SK-N-SH (cell line): ENCODE measurements around the gene EYA2. TPM values are rescaled to one million over a fixed set of nuclear protein-coding genes. Genes with fewer than 3 reads are reported as not detected.

Source experiments
- CTCF ChIA-PET: fragments of 300-600, 350-600 bp; formaldehyde crosslinking; extraction: SDS; loops from one replicate; lab custom pipeline; 2021; lab: Yijun Ruan, JAX
- POLR2A ChIA-PET: fragments of 350-600 bp; sonication (Branson Sonifier 250); formaldehyde crosslinking; extraction: SDS; loops from one replicate; lab custom pipeline; 2020; ENCODE audit warnings: antibody characterized with exemption, inconsistent platforms; lab: Yijun Ruan, JAX
- DNase-seq: peaks from one replicate; pipeline ENCODE4 v3.0.0; 2012
- H2AFZ ChIP-seq: fragments of 200-600 bp; sonication (generic); 2 replicates; pipeline ENCODE4 v1.8.1; 2016; ENCODE audit warnings: antibody characterized with exemption, mild to moderate bottlenecking, low read depth
- H3F3A ChIP-seq: fragments of 200-600 bp; sonication (generic); replicated peaks from 2 replicates; pipeline ENCODE3; 2016; ENCODE audit warnings: antibody characterized with exemption, mild to moderate bottlenecking; ENCODE audit not compliant: insufficient read depth
- H3K27ac ChIP-seq, 2 experiments: fragments of 200-500 bp in 1 of 2; fragments of 200-600 bp in 1 of 2; sonication (Bioruptor generic) in 1 of 2; sonication (generic), shearing (Covaris generic) in 1 of 2; 2 replicates each; pipeline versions ENCODE4 v1.5.1 to v1.6.1; 2014 to 2016; ENCODE audit warnings: low read depth in 2 of 2, inconsistent platforms in 1 of 2, low read length in 1 of 2, mild to moderate bottlenecking in 1 of 2, mixed read lengths in 1 of 2
- H3K27me3 ChIP-seq: fragments of 200-600 bp; sonication (generic), shearing (Covaris generic); 2 replicates; pipeline ENCODE4 v1.6.1; 2016; ENCODE audit warnings: mixed run types; ENCODE audit not compliant: insufficient read depth
- H3K36me3 ChIP-seq, 2 experiments: fragments of 200-500 bp in 1 of 2; fragments of 200-600 bp in 1 of 2; sonication (Bioruptor generic) in 1 of 2; sonication (generic) in 1 of 2; replicated peaks in 1 of 2; 2 replicates each; pipeline versions ENCODE3 to v1.5.1; 2014 to 2016; ENCODE audit warnings: low read length in 1 of 2, mild to moderate bottlenecking in 1 of 2; ENCODE audit not compliant: insufficient read depth in 2 of 2, control insufficient read depth in 1 of 2
- H3K4me1 ChIP-seq, 2 experiments: fragments of 200-500 bp in 1 of 2; fragments of 200-600 bp in 1 of 2; sonication (Bioruptor generic) in 1 of 2; sonication (generic), shearing (Covaris generic) in 1 of 2; 2 replicates each; pipeline versions ENCODE4 v1.5.1 to v1.6.1; 2014 to 2016; ENCODE audit warnings: low read depth in 1 of 2, low read length in 1 of 2, mixed run types in 1 of 2; ENCODE audit not compliant: insufficient read depth in 2 of 2, control insufficient read depth in 1 of 2
- H3K4me2 ChIP-seq: fragments of 200-600 bp; sonication (generic), shearing (Covaris generic); 2 replicates; pipeline ENCODE4 v1.6.1; 2017; ENCODE audit warnings: mixed run types
- H3K4me3 ChIP-seq, 2 experiments: fragments of 200-500 bp in 1 of 2; fragments of 200-600 bp in 1 of 2; sonication (Bioruptor generic) in 1 of 2; sonication (generic), shearing (Covaris generic) in 1 of 2; 2 replicates each; pipeline versions ENCODE4 v1.5.1 to v1.8.1; 2014 to 2016; ENCODE audit warnings: low read depth in 2 of 2, inconsistent platforms in 1 of 2, low read length in 1 of 2, mild to moderate bottlenecking in 1 of 2, mixed read lengths in 1 of 2, moderate library complexity in 1 of 2
- H3K79me2 ChIP-seq: fragments of 200-600 bp; sonication (generic); 2 replicates; pipeline ENCODE4 v1.8.1; 2017; ENCODE audit warnings: mild to moderate bottlenecking; ENCODE audit not compliant: insufficient read depth
- H3K9ac ChIP-seq: fragments of 200-600 bp; sonication (generic); 2 replicates; pipeline ENCODE4 v1.6.1; 2017; ENCODE audit warnings: mixed run types
- H3K9me2 ChIP-seq: fragments of 200-600 bp; sonication (generic); 2 replicates; pipeline ENCODE4 v1.6.1; 2017; ENCODE audit warnings: mixed run types
- H3K9me3 ChIP-seq: fragments of 200-600 bp; sonication (generic); 2 replicates; pipeline ENCODE4 v1.6.1; 2017; ENCODE audit warnings: mixed run types, mild to moderate bottlenecking, moderate library complexity
- H4K20me1 ChIP-seq: fragments of 200-600 bp; sonication (generic); 2 replicates; pipeline ENCODE4 v1.6.1; 2017; ENCODE audit warnings: mild to moderate bottlenecking, mixed run types; ENCODE audit not compliant: insufficient read depth
- CTCF ChIP-seq: fragments of 200-600 bp; sonication (generic); IDR thresholded peaks from 2 replicates; pipeline ENCODE4 v1.6.1; 2017; ENCODE audit warnings: antibody characterized with exemption, mild to moderate bottlenecking, moderate library complexity
- ELF1 ChIP-seq: IDR thresholded peaks from 2 replicates; pipeline ENCODE4 v1.4.0; 2012
- EP300 ChIP-seq, 2 experiments: IDR thresholded peaks; 2 replicates each; pipeline versions ENCODE4 v1.4.0 to v1.6.1; 2012; ENCODE audit warnings: borderline replicate concordance in 1 of 2, low read depth in 1 of 2, low read length in 1 of 2
- FOXJ3 ChIP-seq: sonication (generic); formaldehyde crosslinking; IDR thresholded peaks from 2 replicates; pipeline ENCODE4 v1.5.1; 2020; ENCODE audit warnings: mild to moderate bottlenecking, missing genetic modification reagents
- FOXM1 ChIP-seq: IDR thresholded peaks from 2 replicates; pipeline ENCODE4 v1.4.0; 2012; ENCODE audit warnings: low read depth, mild to moderate bottlenecking
- GABPA ChIP-seq: IDR thresholded peaks from 2 replicates; pipeline ENCODE4 v1.4.0; 2012; ENCODE audit warnings: low read depth, mild to moderate bottlenecking
- GATA2 ChIP-seq: sonication (generic); formaldehyde crosslinking; IDR thresholded peaks from 2 replicates; pipeline ENCODE4 v1.5.0; 2020; ENCODE audit warnings: mild to moderate bottlenecking, missing genetic modification reagents
- IRF3 ChIP-seq: fragments of 150-350 bp; IDR thresholded peaks from 2 replicates; pipeline ENCODE4 v1.6.1; 2016; ENCODE audit warnings: mild to moderate bottlenecking, low read depth, low read length
- JUND ChIP-seq: IDR thresholded peaks from 2 replicates; pipeline ENCODE4 v1.4.0; 2012
- NFIC ChIP-seq: IDR thresholded peaks from 2 replicates; pipeline ENCODE4 v1.4.0; 2012; ENCODE audit warnings: borderline replicate concordance
- NRF1 ChIP-seq: IDR thresholded peaks from 2 replicates; pipeline ENCODE4 v1.6.1; 2012; ENCODE audit warnings: low read depth, mild to moderate bottlenecking, low read length
- PBX3 ChIP-seq: IDR thresholded peaks from 2 replicates; pipeline ENCODE4; 2012
- POLR2AphosphoS5 ChIP-seq: IDR thresholded peaks from 2 replicates; pipeline ENCODE4 v1.6.1; 2012; ENCODE audit warnings: low read depth, low read length
- RFX5 ChIP-seq: IDR thresholded peaks from 2 replicates; pipeline ENCODE4 v1.6.1; 2012; ENCODE audit warnings: mild to moderate bottlenecking, improper control_type of control experiment, low read length
- RXRA ChIP-seq: IDR thresholded peaks from 2 replicates; pipeline ENCODE4 v1.4.0; 2012; ENCODE audit warnings: low read depth, mild to moderate bottlenecking, borderline replicate concordance
- SIN3A ChIP-seq: IDR thresholded peaks from 2 replicates; pipeline ENCODE4 v1.6.1; 2012; ENCODE audit warnings: low read depth, mild to moderate bottlenecking, low read length, moderate library complexity, borderline replicate concordance
- TAF1 ChIP-seq: IDR thresholded peaks from 2 replicates; pipeline ENCODE4 v1.6.1; 2012; ENCODE audit warnings: low read depth, mild to moderate bottlenecking, low read length, moderate library complexity, borderline replicate concordance
- TCF12 ChIP-seq: IDR thresholded peaks from 2 replicates; pipeline ENCODE4 v1.4.0; 2012
- WGBS: methylation state at CpG from one replicate; pipeline ENCODE4 v1.1.6; 2017; ENCODE audit warnings: low lambda C conversion rate; 5-methylcytosine and 5-hydroxymethylcytosine counted together
- polyA plus RNA-seq, 3 experiments: library from polyadenylated mRNA; depleted of rRNA; stranded (reverse); fragments of >200 nt; gene quantifications; 2 replicates each; pipeline ENCODE4 v1.2.3, GENCODE V29; 2012
- TF ChIP-seq, protein P1 (sequence below): IDR thresholded peaks from 2 replicates; pipeline ENCODE4 v1.6.1; 2012; ENCODE audit warnings: mild to moderate bottlenecking, low read depth, low read length, moderate library complexity
- TF ChIP-seq, protein P2 (sequence below): IDR thresholded peaks from 2 replicates; pipeline ENCODE4 v1.4.0; 2012; ENCODE audit warnings: low read depth, borderline replicate concordance

Gene EYA2
- polyA plus RNA-seq, 1 of the 3 experiments (the other 2 are of a cell fraction) = 0.05 TPM

- Histone ChIP-seq H2AFZ (no peak overlapping the region), H3K36me3 (no peaks in the 10 kb centered on the region), H3K9me3 (no peaks in the 10 kb centered on the region), H3K4me3 (no peak overlapping the region), H3K4me2 (no peak overlapping the region), H3F3A (no peaks in the 10 kb centered on the region), H3K27ac (no peak overlapping the region), H4K20me1 (no peaks in the 10 kb centered on the region), H3K9ac (no peak overlapping the region), H3K4me1 (peaks cover 0 to 15% of the 10 kb centered on the region in 2 experiments; a peak in 2 of 4 replicates), H3K79me2 (no peaks in the 10 kb centered on the region), H3K27me3 (no peaks in the 10 kb centered on the region; the same call in 1 of the 2 replicates), H3K9me2 (no peaks in the 10 kb centered on the region)
- DNase-seq = no peak
- ChIA-PET CTCF (no interaction called here), POLR2A (no interaction called here)
- TF ChIP-seq JUND (no peak), POLR2AphosphoS5 (no peak), GABPA (no peak), NFIC (no peak), ELF1 (no peak), FOXJ3 (CRISPR knock-in tag) (no peak), PBX3 (no peak), FOXM1 (no peak), TCF12 (no peak)
- TF ChIP-seq, protein P1, sequence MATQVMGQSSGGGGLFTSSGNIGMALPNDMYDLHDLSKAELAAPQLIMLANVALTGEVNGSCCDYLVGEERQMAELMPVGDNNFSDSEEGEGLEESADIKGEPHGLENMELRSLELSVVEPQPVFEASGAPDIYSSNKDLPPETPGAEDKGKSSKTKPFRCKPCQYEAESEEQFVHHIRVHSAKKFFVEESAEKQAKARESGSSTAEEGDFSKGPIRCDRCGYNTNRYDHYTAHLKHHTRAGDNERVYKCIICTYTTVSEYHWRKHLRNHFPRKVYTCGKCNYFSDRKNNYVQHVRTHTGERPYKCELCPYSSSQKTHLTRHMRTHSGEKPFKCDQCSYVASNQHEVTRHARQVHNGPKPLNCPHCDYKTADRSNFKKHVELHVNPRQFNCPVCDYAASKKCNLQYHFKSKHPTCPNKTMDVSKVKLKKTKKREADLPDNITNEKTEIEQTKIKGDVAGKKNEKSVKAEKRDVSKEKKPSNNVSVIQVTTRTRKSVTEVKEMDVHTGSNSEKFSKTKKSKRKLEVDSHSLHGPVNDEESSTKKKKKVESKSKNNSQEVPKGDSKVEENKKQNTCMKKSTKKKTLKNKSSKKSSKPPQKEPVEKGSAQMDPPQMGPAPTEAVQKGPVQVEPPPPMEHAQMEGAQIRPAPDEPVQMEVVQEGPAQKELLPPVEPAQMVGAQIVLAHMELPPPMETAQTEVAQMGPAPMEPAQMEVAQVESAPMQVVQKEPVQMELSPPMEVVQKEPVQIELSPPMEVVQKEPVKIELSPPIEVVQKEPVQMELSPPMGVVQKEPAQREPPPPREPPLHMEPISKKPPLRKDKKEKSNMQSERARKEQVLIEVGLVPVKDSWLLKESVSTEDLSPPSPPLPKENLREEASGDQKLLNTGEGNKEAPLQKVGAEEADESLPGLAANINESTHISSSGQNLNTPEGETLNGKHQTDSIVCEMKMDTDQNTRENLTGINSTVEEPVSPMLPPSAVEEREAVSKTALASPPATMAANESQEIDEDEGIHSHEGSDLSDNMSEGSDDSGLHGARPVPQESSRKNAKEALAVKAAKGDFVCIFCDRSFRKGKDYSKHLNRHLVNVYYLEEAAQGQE = no peak
- TF ChIP-seq, protein P2, sequence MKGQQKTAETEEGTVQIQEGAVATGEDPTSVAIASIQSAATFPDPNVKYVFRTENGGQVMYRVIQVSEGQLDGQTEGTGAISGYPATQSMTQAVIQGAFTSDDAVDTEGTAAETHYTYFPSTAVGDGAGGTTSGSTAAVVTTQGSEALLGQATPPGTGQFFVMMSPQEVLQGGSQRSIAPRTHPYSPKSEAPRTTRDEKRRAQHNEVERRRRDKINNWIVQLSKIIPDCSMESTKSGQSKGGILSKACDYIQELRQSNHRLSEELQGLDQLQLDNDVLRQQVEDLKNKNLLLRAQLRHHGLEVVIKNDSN = no peak
- 33% methylated on average over 3 of the region's 3 CpGs for WGBS
Measured at GRCh38 chr20:47027456-47027855, 132.8 kb downstream of the EYA2 start.

DNA sequence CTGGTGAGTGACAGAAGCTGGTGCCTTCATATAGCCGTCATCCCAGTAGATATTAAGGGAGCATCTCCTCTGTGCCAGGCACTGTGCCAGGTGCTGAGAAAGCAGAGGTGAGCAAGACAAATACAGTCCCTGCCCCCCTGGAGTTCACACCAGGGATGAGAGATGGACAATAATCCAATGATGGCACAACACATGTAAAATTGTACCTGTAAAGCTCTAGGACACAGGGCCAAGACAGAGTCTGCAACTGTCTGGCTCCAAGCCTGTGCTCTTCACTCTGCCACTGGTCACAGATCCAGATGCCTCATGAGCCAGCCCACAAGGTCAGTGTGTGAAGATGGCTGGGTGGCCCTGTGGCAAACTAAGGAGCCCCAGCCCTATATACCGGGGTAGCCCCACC, 133.8 kb downstream of the EYA2 start:
- no peak overlapping the region for H3K9ac ChIP-seq
- H4K20me1 ChIP-seq = no peaks in the 10 kb centered on the region
- H3K4me1 ChIP-seq = peaks cover 0 to 15% of the 10 kb centered on the region in 2 experiments; a peak in 2 of 4 replicates
- no peaks in the 10 kb centered on the region for H3K9me3 ChIP-seq
- no peaks in the 10 kb centered on the region; the same call in 1 of the 2 replicates for H3K27me3 ChIP-seq
- H3F3A ChIP-seq = no peaks in the 10 kb centered on the region
- H3K27ac ChIP-seq = no peak overlapping the region
- no peaks in the 10 kb centered on the region for H3K9me2 ChIP-seq
- no peak for DNase-seq
- no peak overlapping the region for H3K4me2 ChIP-seq
- WGBS = 61% methylated on average over 2 of the region's 2 CpGs
- H3K36me3 ChIP-seq = no peaks in the 10 kb centered on the region
- ChIA-PET POLR2A (no interaction called here), CTCF (interaction anchor here (0.9 kb wide), 1 partner anchor 65 kb away, joined by 3 read pairs; no protein-coding TSS in a partner anchor)
- no peaks in the 10 kb centered on the region for H3K79me2 ChIP-seq
- no peak overlapping the region for H2AFZ ChIP-seq
- H3K4me3 ChIP-seq = no peak overlapping the region
- TF ChIP-seq CTCF (no peak), SIN3A (no peak), RFX5 (no peak), TAF1 (no peak), IRF3 (no peak), NRF1 (no peak), PBX3 (no peak), RXRA (no peak), EP300 (IDR thresholded peaks at IDR 0.05; ENCODE audit: borderline replicate concordance in 1 of 2, low read depth in 1 of 2, low read length in 1 of 2) (no peak), GATA2 (CRISPR knock-in tag) (no peak), ELF1 (no peak), TCF12 (no peak)
